Loucy (cell line): ENCODE results near the gene CLCN6.

Experiments
- H2AFZ ChIP-seq: fragments of 200-600 bp; sonication (generic); 2 replicates; pipeline ENCODE4 v1.6.0; 2016; ENCODE audit warnings: antibody characterized with exemption, mild to moderate bottlenecking, low read length, moderate library complexity
- H3F3A ChIP-seq: fragments of 200-600 bp; 2 replicates; pipeline ENCODE4 v1.6.0; 2016; ENCODE audit warnings: antibody characterized with exemption, low read depth, mild to moderate bottlenecking
- H3K27me3 ChIP-seq: fragments of 200-600 bp; sonication (generic); 2 replicates; pipeline ENCODE4 v1.6.1; 2014; ENCODE audit warnings: low read length, mild to moderate bottlenecking; ENCODE audit not compliant: insufficient read depth, poor library complexity, severe bottlenecking
- H3K36me3 ChIP-seq: fragments of 200-600 bp; sonication (generic); 2 replicates; pipeline ENCODE4 v1.6.1; 2016; ENCODE audit warnings: low read length; ENCODE audit not compliant: insufficient read depth
- H3K4me1 ChIP-seq: fragments of 200-600 bp; sonication (generic); 2 replicates; pipeline ENCODE4 v1.5.1; 2014; ENCODE audit warnings: low read length, mild to moderate bottlenecking; ENCODE audit not compliant: insufficient read depth, poor library complexity, severe bottlenecking
- H3K4me2 ChIP-seq: fragments of 200-600 bp; sonication (generic); 2 replicates; pipeline ENCODE4 v1.6.0; 2014; ENCODE audit warnings: antibody characterized with exemption, low read length, low read depth, mild to moderate bottlenecking; ENCODE audit not compliant: poor library complexity, severe bottlenecking
- H3K4me3 ChIP-seq: fragments of 200-600 bp; sonication (generic); 2 replicates; pipeline ENCODE4 v1.5.1; 2014; ENCODE audit warnings: low read length, mild to moderate bottlenecking, mixed read lengths; ENCODE audit not compliant: poor library complexity, severe bottlenecking
- H3K79me2 ChIP-seq: fragments of 200-600 bp; sonication (generic); 2 replicates; pipeline ENCODE4 v1.6.1; 2014; ENCODE audit warnings: low read length; ENCODE audit not compliant: insufficient read depth
- H3K9ac ChIP-seq: fragments of 200-600 bp; sonication (generic); 2 replicates; pipeline ENCODE4 v1.6.0; 2014; ENCODE audit warnings: mild to moderate bottlenecking, low read depth, low read length, moderate library complexity; ENCODE audit not compliant: poor library complexity, severe bottlenecking
- H3K9me2 ChIP-seq: fragments of 200-600 bp; sonication (generic); replicated peaks from 2 replicates; pipeline ENCODE4 v1.6.1; 2016; ENCODE audit warnings: low read depth, low read length, mixed read lengths
- H3K9me3 ChIP-seq: fragments of 200-600 bp; sonication (generic); 2 replicates; pipeline ENCODE4 v1.6.1; 2014; ENCODE audit warnings: mild to moderate bottlenecking, antibody characterized with exemption, low read length, low read depth; ENCODE audit not compliant: insufficient read depth
- H4K20me1 ChIP-seq: fragments of 200-600 bp; sonication (generic); 2 replicates; pipeline ENCODE4 v1.6.0; 2014; ENCODE audit warnings: antibody characterized with exemption, low read length, mild to moderate bottlenecking; ENCODE audit not compliant: insufficient read depth, poor library complexity, severe bottlenecking
- CTCF ChIP-seq: fragments of 200-600 bp; sonication (generic); conservative IDR thresholded peaks from 2 replicates; pipeline ENCODE4 v1.5.1; 2014; ENCODE audit warnings: mild to moderate bottlenecking, antibody characterized with exemption, low read length
- EZH2phosphoT487 ChIP-seq: fragments of 200-600 bp; IDR thresholded peaks from 2 replicates; pipeline ENCODE4 v1.6.1; 2018; ENCODE audit warnings: antibody characterized with exemption, mild to moderate bottlenecking, moderate library complexity, borderline replicate concordance

CLCN6 gene

GRCh38 chr1:11828511-11828910 lies 22.5 kb downstream of the CLCN6 start:
- H3K27me3 ChIP-seq, result no peaks in the 10 kb centered on the region
- no peak overlapping the region for H3K4me2 ChIP-seq
- H3K4me3 ChIP-seq, result no peak overlapping the region
- TF ChIP-seq CTCF (no peak), EZH2phosphoT487 (no peak)
- H3F3A ChIP-seq, result no peaks in the 10 kb centered on the region
- no peaks in the 10 kb centered on the region for H4K20me1 ChIP-seq
- H3K79me2 ChIP-seq, result no peaks in the 10 kb centered on the region
- H3K9ac ChIP-seq, result no peak overlapping the region
- H3K4me1 ChIP-seq, result no peaks in the 10 kb centered on the region
- peaks cover 77% of the 10 kb centered on the region; the same call in 1 of the 2 replicates for H3K36me3 ChIP-seq
- H3K9me3 ChIP-seq, result no peaks in the 10 kb centered on the region
- H2AFZ ChIP-seq, result no peak overlapping the region
- no peaks in the 10 kb centered on the region for H3K9me2 ChIP-seq

GRCh38 chr1:11831945-11832725 lies 26.1 kb downstream of the CLCN6 start:
- H3K4me3 ChIP-seq, result no peak overlapping the region
- H3K4me1 ChIP-seq, result no peaks in the 10 kb centered on the region
- H3F3A ChIP-seq, result no peaks in the 10 kb centered on the region
- H3K9ac ChIP-seq, result no peak overlapping the region
- H4K20me1 ChIP-seq, result no peaks in the 10 kb centered on the region
- no peaks in the 10 kb centered on the region for H3K9me3 ChIP-seq
- no peaks in the 10 kb centered on the region for H3K9me2 ChIP-seq
- no peak for TF ChIP-seq CTCF
- no peak for TF ChIP-seq EZH2phosphoT487
- peaks cover 82% of the 10 kb centered on the region; the same call in 1 of the 2 replicates for H3K36me3 ChIP-seq
- H3K79me2 ChIP-seq, result no peaks in the 10 kb centered on the region
- no peaks in the 10 kb centered on the region for H3K27me3 ChIP-seq
- H2AFZ ChIP-seq, result no peak overlapping the region
- no peak overlapping the region for H3K4me2 ChIP-seq

- Histone ChIP-seq H4K20me1 (no peaks in the 10 kb centered on the region), H3K4me3 (no peak overlapping the region), H3F3A (no peaks in the 10 kb centered on the region), H3K4me1 (no peaks in the 10 kb centered on the region), H3K36me3 (peaks cover 88% of the 10 kb centered on the region; the same call in 1 of the 2 replicates), H3K9me3 (no peaks in the 10 kb centered on the region), H3K27me3 (no peaks in the 10 kb centered on the region), H3K9me2 (no peaks in the 10 kb centered on the region), H3K79me2 (no peaks in the 10 kb centered on the region), H2AFZ (no peak overlapping the region), H3K9ac (no peak overlapping the region), H3K4me2 (no peak overlapping the region)
- TF ChIP-seq EZH2phosphoT487 (no peak), CTCF (no peak)
These were observed 27.5 kb downstream of the CLCN6 start for GRCh38 chr1:11833497-11833896.
